Stimulated activated CD8-positive, alpha-beta memory T cell treated with anti-CD3 and anti-CD28 coated beads, Interleukin-15, amount 100 ng/mL, for 24 hours (primary cell): ENCODE results near the gene SFXN5.
"Not testable (repeated sequence)": the region's sequence is repeated elsewhere in the genome, so short reads cannot be mapped to it uniquely, and the experiment has no call there.

Experiments
- DNase-seq: peaks from one replicate; pipeline ENCODE4 v3.0.0-alpha.2; 2020; ENCODE audit warnings: low read depth

Gene SFXN5

GRCh38 chr2:72921853-72922252 is 149.7 kb downstream of the SFXN5 start:
- no peak for DNase-seq

- DNase-seq: no peak
Measured at GRCh38 chr2:72921088-72921851, 150.2 kb downstream of the SFXN5 start.

GRCh38 chr2:72920318-72921087 is 151.0 kb downstream of the SFXN5 start:
- DNase-seq: no peak

- DNase-seq: no peak
Measured at GRCh38 chr2:72919414-72920317, 151.8 kb downstream of the SFXN5 start.

DNA sequence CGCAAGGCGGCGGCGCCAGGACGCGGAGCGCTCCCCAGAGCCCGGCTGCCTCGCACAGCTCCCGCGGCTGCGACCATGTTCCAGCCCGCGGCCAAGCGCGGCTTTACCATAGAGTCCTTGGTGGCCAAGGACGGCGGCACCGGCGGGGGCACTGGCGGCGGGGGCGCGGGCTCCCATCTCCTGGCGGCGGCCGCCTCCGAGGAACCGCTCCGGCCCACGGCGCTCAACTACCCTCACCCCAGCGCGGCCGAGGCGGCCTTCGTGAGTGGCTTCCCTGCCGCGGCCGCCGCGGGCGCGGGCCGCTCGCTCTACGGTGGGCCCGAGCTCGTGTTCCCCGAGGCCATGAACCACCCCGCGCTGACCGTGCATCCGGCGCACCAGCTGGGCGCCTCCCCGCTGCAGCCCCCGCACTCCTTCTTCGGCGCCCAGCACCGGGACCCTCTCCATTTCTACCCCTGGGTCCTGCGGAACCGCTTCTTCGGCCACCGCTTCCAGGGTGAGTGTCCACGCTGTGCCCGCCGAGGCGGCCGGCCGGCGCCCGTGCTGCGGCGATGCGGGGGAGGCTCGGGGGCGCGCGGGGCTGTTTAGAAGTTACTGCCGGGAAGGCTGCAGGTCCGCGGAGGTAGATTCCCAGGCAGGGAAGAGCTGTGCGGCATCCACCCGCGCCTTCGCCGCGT is 153.5 kb downstream of the SFXN5 start:
- DNase-seq: no peak

GRCh38 chr2:72917138-72917876 is 154.2 kb downstream of the SFXN5 start, which contains the start of gene EMX1:
EMX1 (plus strand) TSS chr2:72917519; CDS start chr2:72917853, 334 bp downstream.
- no peak for DNase-seq

DNA sequence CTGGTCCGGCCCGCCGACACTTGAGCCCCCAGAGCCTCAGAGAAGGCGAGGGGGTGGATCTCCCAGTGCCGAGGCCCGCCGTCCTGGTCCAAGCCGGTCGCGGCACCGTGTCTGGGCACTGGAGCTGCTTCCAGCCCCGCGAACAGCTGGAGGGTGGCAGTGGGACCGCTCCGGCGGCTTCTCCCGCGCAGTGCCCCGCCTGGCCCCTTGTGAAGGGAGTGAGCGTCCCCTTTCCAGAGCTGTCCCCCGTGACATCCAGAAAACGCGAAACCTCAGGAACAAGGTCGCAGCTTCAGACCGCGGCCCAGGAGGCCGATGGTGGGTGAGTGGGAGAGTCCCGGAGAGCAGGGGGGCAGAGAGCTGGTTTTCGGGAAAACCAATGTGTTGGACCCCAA is 154.8 kb downstream of the SFXN5 start:
- no peak for DNase-seq

GRCh38 chr2:72915907-72916742 is 155.4 kb downstream of the SFXN5 start:
- no peak for DNase-seq

- DNase-seq: no peak
Measured at GRCh38 chr2:72915320-72915906, 156.1 kb downstream of the SFXN5 start.

DNA sequence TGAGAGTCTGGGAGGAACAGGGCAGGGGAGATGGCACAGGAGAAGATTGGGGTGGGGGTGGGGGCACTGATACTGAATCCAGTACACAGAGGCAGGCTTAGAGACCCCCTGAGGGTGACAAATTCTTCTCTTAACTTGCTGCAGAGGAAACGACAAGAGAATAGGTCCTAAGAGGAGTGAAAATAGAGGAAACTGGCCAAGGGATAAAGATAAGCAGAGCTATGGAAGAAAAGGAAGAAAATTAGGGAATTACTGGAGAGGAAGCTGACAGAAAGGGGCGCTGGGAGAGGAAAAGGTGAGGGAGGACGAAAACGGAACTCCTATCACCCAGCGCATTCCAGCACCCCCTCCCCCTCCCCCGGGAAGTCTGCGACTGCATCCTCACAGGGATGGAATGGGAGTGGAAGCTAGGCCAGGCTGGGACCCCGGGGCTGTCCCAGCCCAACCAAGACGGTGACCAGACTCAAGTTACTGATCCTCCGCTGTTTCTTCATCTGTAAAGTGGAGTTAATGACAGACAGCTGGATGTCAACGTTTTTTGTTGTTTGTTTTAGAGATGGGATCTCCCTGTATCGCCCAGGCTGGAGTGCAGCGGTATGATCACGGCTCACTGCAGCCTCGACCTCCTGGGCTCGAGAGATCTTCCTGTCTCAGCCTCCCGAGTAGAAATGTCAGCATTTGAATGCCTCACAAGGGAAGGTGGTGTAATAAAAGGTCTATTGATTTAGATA is 156.8 kb downstream of the SFXN5 start:
- DNase-seq: no peak

GRCh38 chr2:72914206-72914559 is 157.3 kb downstream of the SFXN5 start:
- DNase-seq: no peak

- DNase-seq: no peak
Measured at GRCh38 chr2:72913486-72914205, 157.9 kb downstream of the SFXN5 start.

GRCh38 chr2:72911256-72911655 is 160.3 kb downstream of the SFXN5 start:
- no peak for DNase-seq

DNA sequence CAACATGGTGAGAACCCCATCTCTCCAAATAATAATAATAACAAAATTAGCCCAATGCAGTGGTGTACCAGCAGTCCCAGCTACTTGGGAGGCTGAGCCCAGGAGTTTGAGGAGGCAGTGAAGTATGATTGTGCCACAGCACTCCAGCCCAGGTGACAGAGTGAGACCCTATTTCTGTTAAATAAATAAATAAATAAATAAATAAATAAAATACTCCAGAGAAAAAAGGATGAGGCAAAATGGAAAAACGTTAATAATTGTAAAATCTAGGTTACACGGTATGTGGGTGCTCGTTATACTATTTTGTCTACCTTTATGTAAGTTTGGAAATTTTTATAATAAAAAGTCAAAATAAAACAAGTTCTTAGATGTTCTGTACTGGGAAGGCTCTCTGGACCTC is 162.8 kb downstream of the SFXN5 start:
- no peak for DNase-seq

GRCh38 chr2:72907369-72907768 is 164.1 kb downstream of the SFXN5 start:
- DNase-seq: not testable (repeated sequence)

GRCh38 chr2:72901426-72901825 is 170.1 kb downstream of the SFXN5 start:
- no peak for DNase-seq

GRCh38 chr2:72900191-72900825 is 171.2 kb downstream of the SFXN5 start:
- DNase-seq: no peak

DNA sequence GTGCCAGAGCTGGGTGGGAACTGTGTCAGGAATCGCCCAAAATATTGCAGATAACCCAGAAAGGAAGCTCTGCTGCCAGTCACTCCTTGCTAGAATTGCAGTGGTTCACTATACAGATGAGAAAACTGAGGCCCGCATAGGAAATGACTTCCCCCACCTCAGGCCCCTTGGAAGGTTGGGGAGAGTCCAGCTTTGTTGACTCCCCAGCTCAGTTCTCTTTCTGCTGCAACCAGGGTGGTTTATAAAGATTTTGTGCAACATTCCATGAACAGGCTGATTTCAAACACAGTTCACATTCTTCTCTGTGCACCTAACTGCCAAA is 173.0 kb downstream of the SFXN5 start:
- no peak for DNase-seq
